GM18867 (cell line): Measurements from ENCODE around the gene PIK3R4.
A peak's percentile ranks its signal among the peaks of the same experiment; 100 is the strongest.

Experiments
- ATAC-seq: cut with Tn5 transposase; IDR thresholded peaks from one replicate; pipeline ENCODE4 v1.9.1; 2021; ENCODE audit warnings: mild to moderate bottlenecking, moderate library complexity; ENCODE audit not compliant: unreplicated experiment

Gene PIK3R4

DNA sequence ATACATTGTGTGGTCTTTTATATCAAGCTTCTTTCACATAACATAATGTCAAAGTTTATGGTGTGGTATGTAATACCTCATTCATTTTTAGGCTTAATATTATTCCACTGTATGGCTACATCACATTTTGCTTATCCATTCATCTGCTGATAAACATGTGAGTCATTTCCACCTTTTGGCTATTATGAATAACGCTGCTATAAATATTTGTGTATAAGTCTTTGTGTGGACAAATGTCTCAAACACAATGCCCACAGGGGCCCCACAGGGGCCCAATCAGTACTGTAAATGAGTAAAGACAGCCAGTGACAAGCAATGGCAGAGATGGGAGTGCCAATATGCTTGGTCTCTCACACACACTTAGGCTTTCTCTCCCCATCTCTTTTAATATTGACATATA is 54.2 kb downstream of the PIK3R4 start:
- ATAC-seq, result no peak

DNA sequence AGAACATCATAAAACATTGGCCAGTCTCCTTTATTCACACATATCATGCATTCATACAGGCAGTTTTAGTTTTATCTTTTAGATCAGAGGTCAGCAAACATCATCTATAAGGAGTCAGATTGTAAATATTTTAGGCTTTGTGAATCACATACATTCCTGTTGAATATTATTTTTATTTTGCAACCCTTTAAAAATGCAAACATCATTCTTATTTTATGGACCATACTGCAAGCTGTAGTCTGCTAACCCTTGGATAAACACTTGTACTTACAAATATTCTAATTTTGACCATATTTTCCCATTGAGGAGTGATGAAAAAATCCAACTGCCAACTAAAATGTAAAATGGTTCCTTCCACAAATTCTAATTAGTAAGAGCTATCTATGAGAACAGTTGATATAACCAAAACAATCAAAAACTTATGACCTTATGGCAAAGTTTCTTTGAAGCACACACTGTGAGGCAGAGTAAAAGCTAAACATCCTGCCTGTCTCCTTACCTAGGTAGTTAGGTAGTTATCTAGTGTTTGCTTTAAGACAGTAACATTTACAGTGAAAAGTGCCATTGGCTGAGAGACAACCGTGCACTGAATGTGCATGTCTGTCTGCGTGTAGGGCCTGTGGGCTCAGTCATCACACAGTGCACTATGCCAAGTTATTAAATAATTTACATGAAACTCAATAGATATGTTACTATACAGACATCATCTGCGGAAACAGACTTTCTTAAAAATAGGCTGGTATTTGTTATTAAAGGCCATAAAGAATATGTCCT is 57.7 kb downstream of the PIK3R4 start:
- ATAC-seq, result no peak

DNA sequence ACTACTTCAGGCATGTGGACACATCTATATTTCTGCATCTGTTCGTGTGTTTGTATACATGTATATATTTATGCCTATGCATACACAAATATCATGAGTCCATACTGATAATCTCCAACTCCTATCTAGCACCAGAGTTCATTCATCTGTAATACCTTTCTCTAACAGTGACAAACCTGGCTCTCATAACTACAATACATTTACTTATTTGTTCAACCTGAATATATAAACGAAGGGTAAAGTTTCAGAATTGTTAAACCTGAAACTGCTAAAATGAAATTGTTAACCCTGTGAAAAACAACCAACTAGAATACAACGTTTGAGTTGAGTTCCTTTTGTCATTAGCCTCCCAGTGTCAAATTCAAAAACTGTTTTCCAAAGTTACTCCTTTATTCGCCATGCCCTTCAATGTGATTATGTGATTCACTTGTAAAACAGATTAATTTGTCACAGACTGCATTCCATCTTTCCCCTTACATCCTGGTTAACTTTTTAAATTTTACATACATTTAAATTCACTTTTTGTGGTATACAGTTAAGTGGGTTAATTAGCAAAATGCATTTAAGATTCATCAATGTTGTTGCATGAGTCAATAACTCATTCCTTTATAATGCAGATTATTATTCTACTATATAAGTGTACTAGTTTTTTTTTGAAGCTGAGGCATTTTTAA is 58.5 kb downstream of the PIK3R4 start:
- no peak for ATAC-seq

DNA sequence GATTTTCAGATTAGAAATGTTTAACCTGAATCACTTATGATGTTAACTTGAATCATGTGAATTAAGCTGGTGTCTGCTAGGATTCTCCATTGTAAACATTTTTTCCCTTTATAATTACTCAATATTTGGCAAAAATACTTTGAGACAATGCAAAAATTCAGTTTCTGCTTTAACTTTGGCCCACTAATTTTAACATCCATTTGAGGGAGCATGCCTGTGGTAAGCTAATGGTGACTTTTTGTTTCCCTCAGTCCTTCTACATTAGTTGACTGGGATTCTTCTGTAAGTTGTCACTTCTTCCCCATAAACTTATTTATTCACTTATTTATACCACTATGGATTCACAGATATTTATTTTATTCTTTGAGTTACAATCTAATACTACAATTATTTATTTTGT is 59.3 kb downstream of the PIK3R4 start:
- ATAC-seq, result no peak

DNA sequence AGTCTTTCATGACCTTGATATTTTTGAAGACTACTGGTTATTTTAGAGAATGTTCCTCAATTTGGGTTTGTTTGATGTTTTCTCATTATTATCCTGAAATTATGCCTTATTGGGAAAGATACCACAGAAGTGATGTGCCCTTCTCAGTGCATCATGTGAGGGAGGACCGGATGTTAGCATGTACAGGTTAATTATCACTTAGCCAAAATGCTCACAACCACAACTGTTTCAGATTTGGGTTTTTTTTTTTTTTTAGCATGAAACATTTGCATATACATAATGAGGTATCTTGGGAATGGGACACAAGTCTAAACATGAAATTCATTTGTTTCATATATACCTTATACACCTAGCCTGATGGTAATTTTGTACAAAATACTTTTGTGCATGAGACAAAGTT is 59.8 kb downstream of the PIK3R4 start:
- peak; percentile 50 for ATAC-seq

DNA sequence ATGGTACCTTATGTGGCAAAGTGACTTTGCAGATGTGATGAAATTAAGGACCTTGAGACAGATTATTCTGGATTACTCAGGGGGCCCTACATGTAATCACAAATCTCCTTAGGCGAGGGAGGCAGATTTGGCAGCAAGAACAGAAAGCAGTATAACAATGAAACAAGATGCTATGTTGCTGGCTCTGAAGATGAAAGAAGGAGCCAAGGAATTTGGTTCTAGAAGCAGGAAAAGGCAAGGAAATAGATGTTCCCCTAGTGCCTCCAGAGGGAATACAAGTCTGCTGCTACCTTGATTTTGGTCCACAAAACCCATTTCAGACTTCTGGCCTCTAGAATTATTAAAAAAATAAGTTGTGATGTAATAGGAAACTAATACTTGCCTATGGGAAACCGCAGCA is 64.5 kb downstream of the PIK3R4 start:
- ATAC-seq, result no peak

DNA sequence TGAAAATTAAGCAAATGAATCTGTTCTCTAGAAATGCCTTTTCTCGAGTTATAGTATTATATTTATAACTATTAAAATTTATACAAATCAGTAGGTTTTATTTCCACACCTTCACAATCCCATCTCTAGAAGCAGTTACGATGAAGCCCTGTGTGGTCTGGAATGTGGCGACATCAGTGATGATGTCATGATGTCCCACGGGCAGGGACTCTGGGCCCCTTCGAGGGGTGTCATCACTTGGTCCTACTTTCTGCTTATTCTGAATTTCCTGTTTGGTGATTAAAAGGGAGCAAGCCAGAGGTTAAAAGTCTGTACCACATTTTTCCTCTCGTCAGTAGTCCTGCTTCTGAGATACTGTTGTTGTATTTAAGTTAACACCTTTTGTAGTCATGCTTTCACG is 67.4 kb downstream of the PIK3R4 start:
- ATAC-seq, result no peak

DNA sequence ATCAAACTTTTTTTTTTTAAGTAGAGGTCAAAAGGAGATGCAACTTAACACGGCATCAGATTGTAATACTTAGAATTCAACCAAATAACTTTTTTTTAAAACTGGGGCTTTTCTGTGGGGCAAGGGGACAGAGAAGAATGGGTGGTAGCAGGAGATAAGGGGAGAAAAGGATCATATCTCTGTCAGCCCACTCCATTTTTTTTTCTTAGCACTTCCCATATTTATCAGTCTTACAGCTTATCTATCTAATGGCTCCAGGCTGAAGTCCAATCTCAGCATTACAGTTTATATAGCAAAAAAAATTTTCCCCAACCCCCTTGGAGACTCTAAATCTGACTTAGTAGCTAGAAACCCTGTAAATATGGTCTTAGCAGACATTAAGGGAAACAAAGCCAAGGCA is 69.3 kb downstream of the PIK3R4 start:
- ATAC-seq, result no peak

DNA sequence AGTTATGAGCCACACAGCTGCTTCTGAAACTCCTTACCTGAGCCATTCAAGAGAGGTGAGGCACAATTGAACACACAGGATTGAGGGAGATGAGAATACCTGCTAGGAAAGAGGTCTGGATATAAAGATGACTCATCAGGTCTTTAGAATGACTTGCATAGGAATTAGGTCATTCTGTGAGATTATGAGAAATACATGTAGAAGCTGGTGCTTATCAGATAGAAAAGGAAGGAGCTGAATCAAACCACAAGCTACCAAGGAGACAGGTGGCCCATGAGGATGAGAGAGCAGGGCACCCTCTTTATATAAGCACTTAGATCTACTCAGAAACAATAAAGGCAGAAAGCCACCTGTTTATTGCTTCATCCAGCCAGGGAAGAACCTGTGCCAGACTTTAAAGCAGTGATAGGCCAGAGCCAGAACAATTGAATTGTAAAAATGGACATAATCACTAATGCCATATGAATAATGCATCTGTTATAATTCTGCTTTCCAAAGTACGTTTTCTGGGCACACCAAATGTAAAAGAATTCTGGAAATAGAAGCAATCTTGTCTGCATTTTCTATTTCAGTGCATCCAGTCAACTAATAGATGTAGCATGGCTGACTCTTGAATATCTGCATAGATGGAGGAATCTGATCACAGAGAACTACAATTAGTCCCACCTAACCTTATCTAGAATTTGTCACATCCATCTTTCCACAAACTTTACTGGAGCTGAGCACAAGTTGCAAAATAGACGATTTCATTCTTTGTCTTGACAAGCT is 74.9 kb downstream of the PIK3R4 start:
- no peak for ATAC-seq

DNA sequence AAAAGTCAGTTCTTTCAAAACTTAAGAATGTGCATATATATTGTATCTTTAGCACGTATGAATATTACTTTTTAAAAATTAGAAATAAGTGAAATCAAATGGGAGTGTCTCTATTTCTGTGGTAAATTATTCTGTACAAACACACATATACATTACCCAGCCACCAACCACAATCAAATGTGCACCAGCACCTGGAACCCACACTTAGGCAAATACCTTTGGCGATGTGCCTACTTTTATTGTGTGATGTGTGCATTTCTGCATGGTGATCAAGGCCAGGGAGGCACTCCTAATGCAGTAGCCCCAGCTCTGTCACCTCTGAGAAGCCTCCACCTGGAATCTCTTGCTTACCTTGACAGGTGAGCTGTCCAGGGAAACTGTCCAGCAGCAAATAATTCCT is 76.9 kb downstream of the PIK3R4 start:
- ATAC-seq, result no peak

DNA sequence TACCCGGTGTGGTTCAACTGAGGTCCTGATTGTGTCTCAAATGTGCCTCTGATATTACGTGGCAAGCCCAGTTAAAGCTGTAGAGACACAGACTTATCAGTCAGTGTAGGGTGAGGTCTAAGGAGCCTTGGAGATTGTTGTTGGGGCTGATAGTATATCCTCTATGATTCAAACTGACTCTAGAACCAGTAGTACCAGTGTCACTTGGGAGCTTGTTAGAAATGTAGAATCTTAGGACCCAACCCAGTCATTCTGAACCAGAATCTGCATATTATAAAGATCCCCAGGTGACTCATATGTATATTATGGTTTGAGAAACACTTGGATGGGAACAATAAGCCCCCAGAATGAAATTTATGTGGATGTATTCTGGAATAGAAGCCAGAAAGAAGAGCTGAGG is 83.5 kb downstream of the PIK3R4 start:
- no peak for ATAC-seq

DNA sequence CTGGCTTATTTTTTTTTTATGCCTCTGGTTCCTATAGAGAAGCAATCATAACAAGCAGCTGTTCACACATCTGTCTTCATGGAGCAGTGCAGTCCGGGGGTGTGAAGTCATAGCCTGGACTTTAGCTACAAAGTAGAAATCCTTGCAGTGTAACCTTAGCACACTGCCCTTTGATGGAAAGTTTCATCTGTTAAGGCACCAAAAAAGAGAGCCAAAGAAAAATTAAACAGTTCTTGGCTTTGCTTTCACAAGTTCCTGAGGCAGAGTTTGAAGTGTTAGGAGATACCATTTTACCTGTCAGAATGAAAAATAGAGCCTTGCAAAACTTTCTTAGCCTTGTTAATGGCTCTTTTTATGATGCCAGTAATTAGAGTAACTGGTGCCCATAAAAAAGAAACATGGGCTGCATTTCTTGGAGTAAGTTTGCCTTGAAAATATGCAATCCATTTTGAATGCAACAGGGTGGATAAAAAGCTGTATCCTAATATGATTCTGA is 84.1 kb downstream of the PIK3R4 start:
- no peak for ATAC-seq

DNA sequence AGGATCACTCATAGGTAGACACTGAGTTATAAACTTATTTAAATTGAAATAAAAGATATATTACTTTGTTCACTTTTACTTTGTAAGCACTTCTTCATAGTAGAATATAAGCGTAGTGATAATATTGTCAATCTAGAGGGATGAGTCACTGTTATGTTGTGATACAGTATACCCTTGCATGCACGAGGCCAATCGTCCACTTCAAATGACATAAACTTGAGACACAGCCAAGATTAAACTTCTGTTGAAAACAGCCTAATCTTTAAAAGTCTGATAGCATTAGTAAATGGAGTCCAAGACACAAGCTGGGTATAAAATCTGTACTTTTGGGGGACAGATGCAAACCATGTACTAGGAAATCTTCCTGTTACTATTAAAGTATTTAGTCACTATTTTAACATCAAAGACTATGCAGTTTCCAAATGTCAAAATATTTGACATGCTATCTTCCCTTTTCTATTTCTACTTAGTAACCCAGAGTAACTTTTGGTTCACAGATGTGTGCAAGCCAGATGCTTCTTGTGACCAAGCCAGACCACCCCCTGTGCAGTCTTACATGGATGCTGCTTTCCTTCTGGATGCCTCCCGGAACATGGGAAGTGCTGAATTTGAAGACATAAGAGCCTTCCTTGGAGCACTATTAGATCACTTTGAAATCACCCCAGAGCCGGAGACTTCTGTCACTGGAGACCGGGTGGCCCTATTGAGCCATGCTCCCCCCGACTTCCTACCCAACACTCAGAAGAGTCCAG is 85.3 kb downstream of the PIK3R4 start:
- no peak for ATAC-seq

DNA sequence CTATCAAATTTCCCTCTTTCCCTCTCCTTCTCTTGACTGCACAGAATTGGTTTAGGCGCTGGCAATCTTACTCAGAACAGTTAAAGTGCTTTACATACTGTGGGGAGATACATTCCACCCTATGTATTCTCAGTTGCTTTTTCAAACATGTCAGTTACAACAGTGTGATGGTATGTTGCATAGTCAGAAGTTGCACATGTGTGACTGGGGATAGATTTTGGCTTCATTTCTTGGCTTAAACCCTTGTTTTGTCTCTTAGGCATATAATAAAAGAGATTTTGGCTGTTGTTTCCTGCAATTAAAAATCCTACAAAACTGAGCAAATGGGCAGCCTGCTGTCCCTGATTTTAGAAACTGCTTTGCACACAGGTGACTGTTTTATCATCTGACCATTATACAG is 86.7 kb downstream of the PIK3R4 start:
- no peak for ATAC-seq

DNA sequence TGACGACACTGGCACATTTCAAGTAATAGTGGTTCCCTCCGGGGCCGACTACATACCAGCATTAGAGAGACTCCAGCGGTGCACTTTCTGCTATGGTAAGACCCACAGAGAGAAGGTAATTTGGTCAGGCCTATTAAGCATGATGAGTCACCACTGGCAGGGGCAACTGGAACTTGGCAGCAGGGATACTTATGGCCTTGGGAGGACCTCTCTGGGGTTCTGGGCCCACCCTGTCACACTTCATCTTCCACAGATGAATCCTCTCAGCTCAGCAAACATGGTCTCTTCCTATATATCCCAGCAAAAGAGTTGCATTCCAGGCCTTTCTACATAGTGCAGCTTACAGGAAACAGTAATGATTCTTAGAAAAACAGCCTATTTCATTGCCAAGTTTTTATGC is 88.0 kb downstream of the PIK3R4 start:
- no peak for ATAC-seq

DNA sequence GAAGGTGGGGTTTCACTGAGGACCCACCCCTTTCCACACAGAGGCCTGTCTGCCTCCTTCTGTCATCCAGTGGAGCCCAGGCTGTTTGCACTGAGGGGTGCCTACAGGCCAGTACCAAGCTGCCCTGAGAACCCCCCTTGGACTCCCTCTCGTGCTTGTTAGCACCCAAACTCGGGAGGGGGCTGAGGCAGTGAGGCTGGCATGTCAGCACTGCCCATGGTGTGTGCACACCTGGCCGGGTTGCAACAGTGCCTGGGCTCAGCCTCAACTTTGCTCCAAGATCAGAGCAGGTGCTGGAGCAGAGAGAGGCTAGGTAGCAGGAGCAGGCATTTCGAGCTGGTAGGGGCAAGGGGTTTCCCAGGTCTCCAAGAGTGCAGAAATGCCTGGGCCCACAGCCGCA is 90.0 kb downstream of the PIK3R4 start:
- ATAC-seq, result no peak

DNA sequence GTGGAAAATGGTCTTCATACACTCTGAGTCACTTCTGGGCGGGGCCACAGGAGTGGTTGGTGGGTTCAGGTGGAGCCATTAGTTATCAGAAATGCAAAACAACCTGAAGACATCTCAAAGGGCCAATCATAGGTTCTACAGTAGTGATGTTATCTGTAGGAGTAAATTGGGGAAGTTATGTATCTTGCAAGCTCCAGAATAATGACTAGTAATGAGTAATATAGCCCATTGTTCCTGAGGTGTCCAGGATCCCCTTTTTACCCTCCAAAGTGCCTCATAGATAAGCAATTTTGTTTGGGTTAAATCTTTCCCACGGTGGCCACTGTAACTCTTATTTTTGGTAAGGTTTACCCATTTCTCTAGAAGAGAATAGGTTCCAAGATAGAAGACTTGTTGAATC is 91.7 kb downstream of the PIK3R4 start:
- no peak for ATAC-seq

DNA sequence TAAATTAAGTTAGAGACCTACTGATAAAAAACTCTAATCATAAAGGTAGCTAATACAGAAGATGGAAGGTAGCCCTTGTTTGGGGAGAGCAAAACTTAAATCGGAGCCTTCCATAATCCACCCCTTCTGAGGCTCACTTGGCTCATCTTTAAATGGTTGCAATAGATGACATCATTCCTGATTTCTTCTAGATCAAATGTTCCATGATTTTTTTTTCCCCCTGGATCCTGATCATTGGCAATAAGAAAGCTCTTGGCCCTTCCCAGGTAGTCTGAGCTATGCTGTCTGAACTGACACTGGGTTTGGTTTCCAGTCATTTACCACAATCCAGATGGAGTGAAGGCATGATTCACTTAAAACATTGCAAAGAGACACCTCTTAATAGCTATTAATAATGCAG is 92.5 kb downstream of the PIK3R4 start:
- no peak for ATAC-seq

DNA sequence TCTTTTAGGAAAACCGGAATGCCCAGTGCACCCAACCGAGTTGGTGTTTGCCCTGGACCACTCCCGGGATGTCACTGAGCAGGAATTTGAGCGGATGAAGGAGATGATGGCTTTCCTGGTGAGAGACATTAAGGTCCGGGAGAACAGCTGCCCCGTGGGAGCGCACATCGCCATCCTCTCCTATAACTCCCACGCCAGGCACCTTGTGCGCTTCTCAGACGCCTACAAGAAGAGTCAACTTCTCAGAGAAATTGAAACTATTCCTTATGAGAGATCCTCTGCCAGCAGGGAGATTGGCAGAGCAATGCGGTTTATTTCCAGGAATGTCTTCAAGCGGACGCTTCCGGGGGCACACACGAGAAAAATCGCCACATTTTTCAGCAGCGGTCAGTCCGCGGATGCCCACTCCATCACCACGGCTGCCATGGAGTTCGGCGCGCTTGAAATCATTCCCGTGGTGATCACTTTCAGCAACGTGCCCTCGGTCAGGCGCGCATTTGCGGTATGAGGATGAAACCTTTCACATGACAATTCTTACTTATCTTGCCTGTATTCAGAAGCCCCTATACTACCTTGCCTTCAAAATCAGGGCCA is 97.5 kb downstream of the PIK3R4 start:
- no peak for ATAC-seq

DNA sequence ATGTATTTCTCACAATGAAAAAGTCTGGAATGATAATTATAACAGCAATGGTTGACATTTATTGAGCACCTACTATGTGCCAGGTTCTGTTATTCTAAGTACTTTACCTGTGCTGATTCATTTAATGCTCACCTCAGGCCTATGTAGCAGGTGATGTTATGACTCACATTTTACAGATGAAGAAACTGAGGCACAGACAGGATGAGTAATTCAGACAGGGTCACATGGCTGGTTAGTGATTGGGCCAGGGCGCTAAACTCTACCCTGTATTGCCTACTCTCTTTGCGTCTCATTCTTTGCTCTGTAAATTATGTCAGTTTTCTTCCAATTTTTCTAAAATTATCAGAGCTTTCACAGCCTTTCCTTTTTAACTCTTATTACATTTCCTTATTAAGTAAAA is 98.3 kb downstream of the PIK3R4 start:
- ATAC-seq, result no peak

DNA sequence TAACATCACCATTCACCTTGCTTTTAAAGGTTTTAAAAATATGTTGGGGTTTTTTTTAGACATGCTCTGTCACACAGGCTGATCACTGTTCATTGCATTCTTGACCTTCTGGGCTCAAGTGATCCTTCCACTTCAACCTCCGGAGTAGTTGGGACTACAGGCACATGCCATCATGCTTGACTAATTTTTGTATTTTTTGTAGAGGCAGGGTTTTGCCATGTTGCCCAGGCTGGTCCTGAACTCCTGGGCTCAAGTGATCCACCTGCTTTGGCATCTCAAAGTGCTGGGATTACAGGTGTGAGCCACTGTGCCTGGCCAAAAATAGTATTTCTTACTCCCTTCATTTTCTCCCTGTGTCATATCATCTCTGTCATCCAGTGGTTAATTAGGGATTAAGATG is 101.4 kb downstream of the PIK3R4 start:
- ATAC-seq, result no peak
